H9 (cell line): ENCODE results near the gene CHD6. TPM values are rescaled to one million over a fixed set of nuclear protein-coding genes. Genes with fewer than 3 reads are reported as not detected.

Experiments
- DNase-seq: peaks from one replicate; pipeline ENCODE4 v3.0.0-alpha.2; 2017
- H2AFZ ChIP-seq: one replicate; pipeline ENCODE4 v1.6.1; 2013; ENCODE audit warnings: mild to moderate bottlenecking, low read length, control low read depth, moderate library complexity
- H2AK5ac ChIP-seq: 2 replicates; pipeline ENCODE4 v1.6.1; 2013; ENCODE audit warnings: low read length, control low read depth, mixed read lengths; ENCODE audit not compliant: insufficient read length
- H2BK120ac ChIP-seq: one replicate; pipeline ENCODE4 v1.6.1; 2013; ENCODE audit warnings: low read depth, mild to moderate bottlenecking, low read length, control low read depth, inconsistent platforms; ENCODE audit not compliant: poor library complexity, severe bottlenecking
- H2BK12ac ChIP-seq: 2 replicates; pipeline ENCODE4 v1.6.1; 2013; ENCODE audit warnings: low read length, control low read depth, mixed read lengths, low read depth; ENCODE audit not compliant: insufficient read length
- H2BK15ac ChIP-seq: 2 replicates; pipeline ENCODE4 v1.6.1; 2013; ENCODE audit warnings: low read depth, low read length, control low read depth
- H2BK20ac ChIP-seq: one replicate; pipeline ENCODE4 v1.6.1; 2013; ENCODE audit warnings: low read depth, mild to moderate bottlenecking, low read length, control low read depth, inconsistent platforms; ENCODE audit not compliant: poor library complexity, severe bottlenecking
- H2BK5ac ChIP-seq: 2 replicates; pipeline ENCODE4 v1.6.1; 2013; ENCODE audit warnings: low read length, control low read depth, mixed read lengths; ENCODE audit not compliant: insufficient read length
- H3K14ac ChIP-seq: 2 replicates; pipeline ENCODE4 v1.6.1; 2013; ENCODE audit warnings: low read length, control low read depth; ENCODE audit not compliant: insufficient read depth
- H3K18ac ChIP-seq: 2 replicates; pipeline ENCODE4 v1.6.1; 2013; ENCODE audit warnings: low read depth, mild to moderate bottlenecking, mixed read lengths, low read length, control low read depth; ENCODE audit not compliant: insufficient read length
- H3K23ac ChIP-seq: 2 replicates; pipeline ENCODE4 v1.6.1; 2013; ENCODE audit warnings: low read length, control low read depth, mixed read lengths, low read depth; ENCODE audit not compliant: insufficient read length
- H3K23me2 ChIP-seq: 2 replicates; pipeline ENCODE4 v1.6.1; 2013; ENCODE audit warnings: low read depth, mild to moderate bottlenecking, mixed read lengths, low read length, control low read depth; ENCODE audit not compliant: insufficient read length, poor library complexity, severe bottlenecking
- H3K27ac ChIP-seq: 2 replicates; pipeline ENCODE4 v1.5.1; 2013; ENCODE audit warnings: low read length, control low read depth, mixed read lengths, low read depth; ENCODE audit not compliant: insufficient read length
- H3K27me3 ChIP-seq: 2 replicates; pipeline ENCODE4 v1.6.1; 2013; ENCODE audit warnings: low read length, control low read depth, inconsistent platforms; ENCODE audit not compliant: insufficient read depth
- H3K4ac ChIP-seq: 2 replicates; pipeline ENCODE4 v1.6.1; 2013; ENCODE audit warnings: low read depth, mild to moderate bottlenecking, control low read depth, inconsistent platforms, low read length, moderate library complexity
- H3K4me1 ChIP-seq: 2 replicates; pipeline ENCODE4 v1.6.1; 2013; ENCODE audit warnings: low read length, control low read depth, inconsistent platforms; ENCODE audit not compliant: insufficient read depth
- H3K4me2 ChIP-seq: 2 replicates; pipeline ENCODE4 v1.6.1; 2013; ENCODE audit warnings: low read length, control low read depth, mixed read lengths; ENCODE audit not compliant: insufficient read length, insufficient read depth
- H3K56ac ChIP-seq: 2 replicates; pipeline ENCODE4 v1.6.1; 2013; ENCODE audit warnings: low read depth, mild to moderate bottlenecking, mixed read lengths, low read length, control low read depth; ENCODE audit not compliant: insufficient read length
- H3K79me1 ChIP-seq: 2 replicates; pipeline ENCODE4 v1.6.1; 2013; ENCODE audit warnings: low read depth, mild to moderate bottlenecking, moderate library complexity, low read length, control low read depth, inconsistent platforms; ENCODE audit not compliant: insufficient read depth, poor library complexity, severe bottlenecking
- H3K79me2 ChIP-seq: 2 replicates; pipeline ENCODE4 v1.6.1; 2013; ENCODE audit warnings: low read length, control low read depth, inconsistent platforms; ENCODE audit not compliant: insufficient read depth
- H3K9ac ChIP-seq: 2 replicates; pipeline ENCODE4 v1.6.1; 2013; ENCODE audit warnings: low read length, control low read depth, mixed read lengths; ENCODE audit not compliant: insufficient read length; ENCODE audit errors: extremely low read depth
- H3K9me3 ChIP-seq: one replicate; pipeline ENCODE4 v1.6.1; 2013; ENCODE audit warnings: low read depth, low read length, inconsistent platforms; ENCODE audit not compliant: control insufficient read depth
- H3T11ph ChIP-seq: one replicate; pipeline ENCODE4 v1.6.1; 2013; ENCODE audit warnings: mild to moderate bottlenecking, low read length, control low read depth, inconsistent platforms
- H4K20me1 ChIP-seq: one replicate; pipeline ENCODE4 v1.6.1; 2013; ENCODE audit not compliant: control insufficient read depth, insufficient read length, insufficient read depth
- H4K5ac ChIP-seq: 2 replicates; pipeline ENCODE4 v1.6.1; 2013; ENCODE audit warnings: low read depth, mild to moderate bottlenecking, mixed read lengths, low read length, control low read depth; ENCODE audit not compliant: insufficient read length
- H4K8ac ChIP-seq: replicated peaks from 2 replicates; pipeline ENCODE4 v1.6.1; 2013; ENCODE audit warnings: low read length, control low read depth, mixed read lengths, low read depth; ENCODE audit not compliant: insufficient read length
- H4K91ac ChIP-seq: 2 replicates; pipeline ENCODE4 v1.6.1; 2013; ENCODE audit warnings: low read depth, mild to moderate bottlenecking, moderate library complexity, mixed read lengths, low read length, control low read depth; ENCODE audit not compliant: insufficient read length
- H3K27ac Mint-ChIP-seq, 3 experiments: 2 replicates in 2 of 3; 3 replicates in 1 of 3; pipeline ENCODE4 v1.8.0; 2020 to 2021; ENCODE audit warnings: mixed read lengths in 3 of 3, mild to moderate bottlenecking in 1 of 3, moderate library complexity in 1 of 3
- H3K27me3 Mint-ChIP-seq: 2 replicates; pipeline ENCODE4 v1.8.0; 2021; ENCODE audit warnings: low read depth, mild to moderate bottlenecking, moderate library complexity, mixed read lengths
- H3K36me3 Mint-ChIP-seq, 3 experiments: 2 replicates in 2 of 3; 3 replicates in 1 of 3; pipeline ENCODE4 v1.8.0; 2020 to 2021; ENCODE audit warnings: low read depth in 3 of 3, mixed read lengths in 3 of 3; ENCODE audit not compliant: insufficient read depth in 1 of 3
- H3K4me1 Mint-ChIP-seq, 2 experiments: 2 replicates each; pipeline ENCODE4 v1.8.0; 2020; ENCODE audit warnings: mixed read lengths in 2 of 2
- H3K4me3 Mint-ChIP-seq, 2 experiments: 2 replicates in 1 of 2; 3 replicates in 1 of 2; pipeline ENCODE4 v1.8.0; 2020 to 2021; ENCODE audit warnings: mild to moderate bottlenecking in 2 of 2, mixed read lengths in 2 of 2, moderate library complexity in 1 of 2
- H3K9me3 Mint-ChIP-seq, 2 experiments: 2 replicates in 1 of 2; 3 replicates in 1 of 2; pipeline ENCODE4 v1.8.0; 2020; ENCODE audit warnings: mild to moderate bottlenecking in 2 of 2, mixed read lengths in 2 of 2, moderate library complexity in 1 of 2
- CTCF ChIP-seq: fragments of 200-600 bp; sonication (generic); conservative IDR thresholded peaks from 3 replicates; pipeline ENCODE4 v1.8.0; 2021; ENCODE audit warnings: antibody characterized with exemption, mild to moderate bottlenecking
- WGBS: extraction: QIAGEN DNeasy Blood & Tissue Kit; methylation state at CpG from one replicate; pipeline ENCODE4 v1.1.7; 2013; ENCODE audit warnings: missing lambda C conversion rate, low lambda C conversion rate, mixed read lengths; ENCODE audit not compliant: insufficient read length; ENCODE audit errors: extremely low coverage; 5-methylcytosine and 5-hydroxymethylcytosine counted together
- total RNA-seq: library from RNA; stranded (reverse); gene quantifications from 2 replicates; pipeline ENCODE4 v1.2.1, GENCODE V29; 2021

CHD6 gene
- total RNA-seq, 1 experiment from 2014 or later, result 51.5 TPM

- Histone ChIP-seq H3K79me2 (peaks cover 2% of the 10 kb centered on the region; the same call in 1 of the 2 replicates), H3K9ac (no peak overlapping the region), H4K20me1 (no peaks in the 10 kb centered on the region), H2AK5ac (no peak overlapping the region), H3K79me1 (peaks cover 5% of the 10 kb centered on the region), H3K14ac (no peak overlapping the region), H2BK5ac (no peak overlapping the region), H2BK20ac (no peak overlapping the region), H4K8ac (no peak overlapping the region), H2AFZ (no peak overlapping the region), H2BK15ac (no peak overlapping the region), H3K27ac (no peak overlapping the region), H3K4me1 (peaks cover 8% of the 10 kb centered on the region; the same call in 1 of the 2 replicates), H3K27me3 (no peaks in the 10 kb centered on the region), H3K4ac (no peak overlapping the region), H3K23me2 (no peaks in the 10 kb centered on the region), H2BK120ac (no peak overlapping the region), H2BK12ac (no peak overlapping the region), H3K56ac (no peak overlapping the region), H3K4me2 (no peak overlapping the region), H3T11ph (no peak overlapping the region), H4K5ac (no peak overlapping the region), H3K23ac (no peak overlapping the region), H4K91ac (no peak overlapping the region), H3K9me3 (no peaks in the 10 kb centered on the region), H3K18ac (no peak overlapping the region)
- no peak for DNase-seq
- Mint-ChIP-seq H3K9me3 (no peaks in the 10 kb centered on the region), H3K4me3 (no peak overlapping the region), H3K27me3 (no peaks in the 10 kb centered on the region), H3K36me3 (peaks cover 2 to 9% (median 8%) of the 10 kb centered on the region in 3 experiments; a peak in 5 of 7 replicates), H3K27ac (no peak overlapping the region), H3K4me1 (peaks cover 10 to 17% of the 10 kb centered on the region in 2 experiments)
- WGBS, result no CpG with 5 or more reads among the region's 1 CpG
- no peak for TF ChIP-seq CTCF
Measured at GRCh38 chr20:41544472-41544871, 73.7 kb downstream of the CHD6 start.
